PC-3 (cell line): ENCODE measurements around the gene PRIM2.
"Not testable (repeated sequence)": the region's sequence is repeated elsewhere in the genome, so short reads cannot be mapped to it uniquely, and the experiment has no call there.

Experiments used
- EZH2 ChIP-seq: fragments of 300-600 bp; sonication (generic); IDR thresholded peaks from one replicate; pipeline ENCODE4 v1.6.1; 2017; ENCODE audit warnings: antibody characterized with exemption, mild to moderate bottlenecking, low read length; ENCODE audit not compliant: unreplicated experiment
- EZH2phosphoT487 ChIP-seq: fragments of 300-600 bp; sonication (generic); IDR thresholded peaks from 2 replicates; pipeline ENCODE4 v1.6.1; 2018; ENCODE audit warnings: mild to moderate bottlenecking, antibody characterized with exemption, low read length, borderline replicate concordance
- TF ChIP-seq, protein P1 (sequence below): fragments of 300-600 bp; sonication (generic); conservative IDR thresholded peaks from 2 replicates; pipeline ENCODE4 v1.5.1; 2017; ENCODE audit warnings: antibody characterized with exemption, low read depth, mild to moderate bottlenecking, low read length

DNA sequence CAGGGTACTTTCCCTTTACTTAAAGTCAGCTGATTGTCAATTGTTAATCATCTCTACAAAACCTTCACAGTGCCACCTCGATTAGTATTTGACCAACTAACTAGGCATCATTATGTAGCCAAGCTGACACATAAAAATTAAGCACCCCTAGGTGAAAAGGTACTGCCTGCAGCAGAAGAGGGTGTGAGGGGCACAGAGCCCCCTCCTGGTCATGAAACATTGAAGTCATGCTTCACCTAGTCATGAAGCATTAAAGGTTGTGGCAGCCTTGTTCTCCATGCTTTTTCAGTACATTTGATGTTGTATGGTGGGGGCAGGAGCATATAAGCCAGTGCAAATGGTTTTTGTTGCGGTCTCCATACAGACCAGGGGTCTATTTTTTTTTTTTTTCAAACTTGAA, 142.4 kb downstream of the PRIM2 start:
- TF ChIP-seq, protein P1, sequence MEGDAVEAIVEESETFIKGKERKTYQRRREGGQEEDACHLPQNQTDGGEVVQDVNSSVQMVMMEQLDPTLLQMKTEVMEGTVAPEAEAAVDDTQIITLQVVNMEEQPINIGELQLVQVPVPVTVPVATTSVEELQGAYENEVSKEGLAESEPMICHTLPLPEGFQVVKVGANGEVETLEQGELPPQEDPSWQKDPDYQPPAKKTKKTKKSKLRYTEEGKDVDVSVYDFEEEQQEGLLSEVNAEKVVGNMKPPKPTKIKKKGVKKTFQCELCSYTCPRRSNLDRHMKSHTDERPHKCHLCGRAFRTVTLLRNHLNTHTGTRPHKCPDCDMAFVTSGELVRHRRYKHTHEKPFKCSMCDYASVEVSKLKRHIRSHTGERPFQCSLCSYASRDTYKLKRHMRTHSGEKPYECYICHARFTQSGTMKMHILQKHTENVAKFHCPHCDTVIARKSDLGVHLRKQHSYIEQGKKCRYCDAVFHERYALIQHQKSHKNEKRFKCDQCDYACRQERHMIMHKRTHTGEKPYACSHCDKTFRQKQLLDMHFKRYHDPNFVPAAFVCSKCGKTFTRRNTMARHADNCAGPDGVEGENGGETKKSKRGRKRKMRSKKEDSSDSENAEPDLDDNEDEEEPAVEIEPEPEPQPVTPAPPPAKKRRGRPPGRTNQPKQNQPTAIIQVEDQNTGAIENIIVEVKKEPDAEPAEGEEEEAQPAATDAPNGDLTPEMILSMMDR: not testable (repeated sequence)
- not testable (repeated sequence) for TF ChIP-seq EZH2, EZH2phosphoT487
